Measurements from ENCODE around the gene AMOTL1. TPM values are rescaled to one million over a fixed set of nuclear protein-coding genes. Genes with fewer than 3 reads are reported as not detected.
A peak's percentile ranks its signal among the peaks of the same experiment; 100 is the strongest.

The AMOTL1 gene
- total RNA-seq, 2 donors from 2014 or later, result 3.3 to 14.2 TPM

DNA sequence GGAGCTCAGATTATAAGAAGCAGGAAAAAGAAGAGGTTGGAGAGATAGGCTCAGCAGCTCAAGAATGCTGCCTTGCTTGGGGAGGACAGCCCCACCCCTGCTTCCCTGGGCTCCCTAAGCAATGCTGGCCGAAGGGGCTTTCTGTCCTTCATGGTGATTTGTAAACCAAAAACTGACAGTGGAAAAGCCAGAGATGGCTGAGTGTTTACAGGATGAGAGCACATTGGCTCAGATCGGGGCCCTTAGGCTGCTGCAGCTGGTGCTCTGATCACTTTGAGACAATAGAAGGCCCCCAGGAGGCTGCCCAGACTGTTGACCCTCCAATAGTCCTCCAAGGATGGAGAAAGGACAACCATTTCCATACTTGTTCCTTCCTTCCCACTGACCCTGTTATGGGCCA, 28.8 kb upstream of the AMOTL1 start:
- ATAC-seq (no peak), DNase-seq (no peak)
- intact Hi-C loops (cut with DNase I, micrococcal nuclease), result no loop called here

DNA sequence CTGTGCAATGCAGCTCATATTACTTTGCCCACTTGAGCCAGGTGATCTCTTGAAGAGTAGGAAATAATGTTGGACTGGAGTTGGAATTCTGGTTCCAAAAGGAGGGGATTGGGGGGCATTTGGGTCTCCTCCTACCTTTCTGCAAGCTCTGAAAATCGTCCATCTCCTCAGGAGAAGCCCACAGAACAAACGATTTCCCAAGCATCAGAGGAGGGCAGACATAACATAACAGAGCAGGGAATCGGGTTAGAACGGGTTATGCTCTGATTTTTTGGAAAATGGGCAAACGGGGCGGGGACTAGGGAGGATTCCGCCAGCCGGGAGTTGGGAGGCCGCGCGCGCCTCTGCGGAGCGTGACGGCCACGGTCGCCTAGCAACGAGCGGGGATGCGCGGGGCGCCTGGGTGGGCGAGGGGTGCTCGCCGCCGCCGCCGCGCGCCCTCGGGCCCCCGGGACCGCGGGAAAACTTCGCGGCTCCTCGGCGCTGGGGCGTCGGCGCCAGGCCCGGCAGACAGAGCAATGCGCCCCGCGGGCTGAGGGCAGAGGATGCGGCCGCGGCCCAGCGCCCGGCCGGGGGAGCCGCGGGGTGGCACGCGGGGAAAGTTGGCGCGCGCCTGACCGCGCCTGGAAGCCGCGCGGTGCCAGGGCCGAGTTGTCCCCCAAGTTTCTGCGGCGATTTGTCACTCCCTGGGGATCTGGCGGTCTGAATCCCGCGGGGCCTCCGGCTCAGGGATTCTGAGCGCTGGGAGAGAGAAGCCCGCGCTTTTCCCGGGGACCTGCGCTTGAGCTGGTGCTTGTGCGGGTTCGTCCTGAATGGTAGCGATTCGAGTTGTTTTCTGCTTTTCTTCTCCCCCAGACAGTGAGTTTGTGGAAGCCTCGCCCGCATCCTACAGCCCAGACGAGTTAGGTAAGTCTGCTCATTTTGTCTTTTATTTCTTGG, 27.8 kb upstream of the AMOTL1 start:
- intact Hi-C loops (cut with DNase I, micrococcal nuclease), result no loop called here
- ATAC-seq (no peak), DNase-seq (peak; percentile 36 to 45)

DNA sequence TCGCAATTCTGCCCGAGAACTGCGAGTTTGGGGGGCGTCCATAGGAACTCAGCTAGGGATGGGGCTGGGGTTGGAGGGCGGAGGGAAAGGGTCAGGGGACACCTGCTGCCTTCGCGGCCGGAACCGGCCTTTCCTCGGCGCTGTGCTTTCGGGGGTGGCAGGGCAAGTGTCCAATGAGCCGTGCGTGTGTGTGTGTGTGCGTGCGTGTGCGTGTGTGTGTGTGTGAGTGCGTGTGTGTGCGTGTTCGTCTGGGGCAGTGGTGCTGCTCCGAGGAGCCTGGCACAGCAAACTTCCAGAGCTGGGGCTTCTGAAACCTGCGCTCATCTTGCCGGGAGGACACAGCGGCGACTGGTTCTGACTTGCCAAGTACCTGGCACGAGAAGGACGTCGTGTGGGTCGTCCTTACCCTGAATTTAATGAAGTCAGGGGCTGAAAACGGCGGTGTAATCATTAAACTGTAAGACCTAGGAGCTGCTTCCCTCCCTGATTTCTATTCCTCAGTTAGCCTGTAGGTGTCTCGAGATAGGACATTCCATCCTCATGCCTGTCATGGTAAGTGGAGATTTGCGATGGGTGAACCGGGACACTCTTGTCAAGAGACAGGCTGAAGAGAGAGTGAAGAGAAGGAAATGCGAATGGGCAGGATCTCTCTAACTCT, 27.0 kb upstream of the AMOTL1 start:
- intact Hi-C loops (cut with DNase I, micrococcal nuclease), result no loop called here
- ATAC-seq (peak; percentile 60), DNase-seq (peak in 1 of 2 donors; percentile 20)

DNA sequence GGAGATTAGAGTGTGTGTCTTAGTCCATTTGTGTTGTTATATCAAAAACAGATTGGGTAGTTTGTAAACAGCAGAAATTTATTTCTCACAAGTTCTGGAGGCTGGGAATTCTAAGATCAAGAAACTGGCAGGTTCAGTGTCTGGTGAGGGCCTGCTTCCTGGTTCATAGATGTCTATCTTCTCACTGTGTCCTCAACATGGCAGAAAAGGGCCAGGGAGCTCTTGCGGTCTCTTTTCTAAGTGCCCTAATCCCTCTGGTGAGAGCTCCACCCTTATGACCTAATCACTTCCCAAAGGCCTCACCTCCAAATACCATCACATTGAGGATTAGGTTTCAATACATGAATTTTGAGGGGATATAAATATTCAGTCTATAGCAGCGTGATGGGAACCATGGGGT, 25.5 kb upstream of the AMOTL1 start:
- DNase-seq (no peak), ATAC-seq (no peak)
- intact Hi-C loops (cut with DNase I, micrococcal nuclease), result no loop called here

DNA sequence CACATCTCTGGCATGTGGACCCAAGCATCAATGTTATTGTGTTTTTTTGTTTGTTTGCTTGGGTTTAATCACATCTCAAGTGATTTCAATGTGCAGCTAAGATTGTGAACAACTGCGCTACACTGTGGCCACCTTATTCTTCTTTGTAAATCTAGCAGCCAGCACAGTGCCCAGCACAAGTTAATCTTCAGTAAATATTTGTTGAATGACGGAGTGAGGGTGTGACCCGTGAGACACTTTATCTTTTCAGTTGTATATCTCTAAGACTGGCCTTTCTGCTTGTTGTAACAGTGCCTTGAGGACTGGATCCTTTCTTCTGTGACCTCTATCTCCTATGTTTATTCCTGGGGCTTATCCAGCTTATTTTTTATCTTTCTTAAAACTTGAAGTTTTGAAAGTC, 21.4 kb upstream of the AMOTL1 start:
- intact Hi-C loops (cut with DNase I, micrococcal nuclease), result no loop called here
- DNase-seq (no peak), ATAC-seq (peak; percentile 93)

DNA sequence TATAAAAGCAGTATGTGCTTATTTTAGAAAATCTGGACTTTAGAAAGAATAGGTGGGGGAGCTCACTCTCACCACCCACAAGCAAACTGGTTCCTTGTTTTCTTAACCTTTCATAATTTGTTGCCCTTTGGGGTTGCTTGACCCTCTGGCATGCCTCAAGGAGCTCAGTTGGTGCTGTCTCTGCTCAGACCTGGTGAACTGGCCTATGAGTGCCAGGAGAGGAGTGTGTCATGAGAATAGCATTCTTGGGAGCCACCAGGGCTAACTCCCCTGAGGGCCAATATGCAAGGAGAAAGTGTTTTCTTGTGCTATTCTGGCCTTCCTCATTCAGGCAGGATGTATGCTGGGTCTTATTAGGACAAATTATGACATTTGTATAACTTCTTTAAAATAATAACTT, 21.0 kb upstream of the AMOTL1 start:
- DNase-seq (no peak), ATAC-seq (no peak)
- intact Hi-C loops (cut with DNase I, micrococcal nuclease), result no loop called here

DNA sequence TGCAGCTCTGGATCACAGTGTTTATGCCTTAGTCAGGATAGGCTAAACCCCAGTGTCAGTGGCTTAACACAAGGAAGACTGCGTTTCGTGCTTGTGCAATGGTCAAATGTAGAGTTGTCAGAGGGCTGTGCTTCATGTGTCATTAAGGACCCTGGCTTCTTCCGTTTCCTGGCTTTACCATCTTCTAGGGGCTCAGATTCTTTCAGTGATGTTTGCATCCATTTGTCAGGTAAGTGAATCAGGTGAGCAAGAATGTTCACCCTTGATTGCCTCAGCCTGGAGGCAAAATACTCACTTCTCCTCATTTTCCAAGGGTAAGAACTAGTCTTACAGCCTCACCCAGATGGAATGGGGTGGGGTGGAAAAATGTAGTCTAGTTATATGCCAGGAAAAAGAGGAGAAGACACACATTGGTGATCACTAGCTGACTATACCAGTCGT, 20.5 kb upstream of the AMOTL1 start:
- DNase-seq (no peak), ATAC-seq (no peak)
- intact Hi-C loops (cut with DNase I, micrococcal nuclease), result no loop called here

DNA sequence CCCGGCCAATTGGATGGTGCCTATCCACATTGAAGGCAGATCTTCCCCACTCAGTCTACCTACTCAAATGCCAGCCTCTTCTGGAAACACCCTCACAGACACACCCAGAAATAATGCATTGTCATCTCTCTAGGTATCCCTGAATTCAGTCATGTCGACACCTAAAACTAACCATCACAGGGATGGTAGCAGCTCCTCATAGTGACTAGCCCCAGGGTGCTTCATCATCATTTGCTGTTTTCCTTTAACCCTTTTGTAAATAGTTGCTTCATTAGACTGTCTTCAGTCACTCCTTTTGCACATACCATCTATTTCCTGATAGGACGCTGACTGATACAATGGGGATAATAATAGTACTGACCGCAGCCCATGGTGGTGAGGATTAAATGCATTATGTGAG, 18.8 kb upstream of the AMOTL1 start:
- DNase-seq (no peak), ATAC-seq (no peak)
- intact Hi-C loops (cut with DNase I, micrococcal nuclease), result no loop called here

DNA sequence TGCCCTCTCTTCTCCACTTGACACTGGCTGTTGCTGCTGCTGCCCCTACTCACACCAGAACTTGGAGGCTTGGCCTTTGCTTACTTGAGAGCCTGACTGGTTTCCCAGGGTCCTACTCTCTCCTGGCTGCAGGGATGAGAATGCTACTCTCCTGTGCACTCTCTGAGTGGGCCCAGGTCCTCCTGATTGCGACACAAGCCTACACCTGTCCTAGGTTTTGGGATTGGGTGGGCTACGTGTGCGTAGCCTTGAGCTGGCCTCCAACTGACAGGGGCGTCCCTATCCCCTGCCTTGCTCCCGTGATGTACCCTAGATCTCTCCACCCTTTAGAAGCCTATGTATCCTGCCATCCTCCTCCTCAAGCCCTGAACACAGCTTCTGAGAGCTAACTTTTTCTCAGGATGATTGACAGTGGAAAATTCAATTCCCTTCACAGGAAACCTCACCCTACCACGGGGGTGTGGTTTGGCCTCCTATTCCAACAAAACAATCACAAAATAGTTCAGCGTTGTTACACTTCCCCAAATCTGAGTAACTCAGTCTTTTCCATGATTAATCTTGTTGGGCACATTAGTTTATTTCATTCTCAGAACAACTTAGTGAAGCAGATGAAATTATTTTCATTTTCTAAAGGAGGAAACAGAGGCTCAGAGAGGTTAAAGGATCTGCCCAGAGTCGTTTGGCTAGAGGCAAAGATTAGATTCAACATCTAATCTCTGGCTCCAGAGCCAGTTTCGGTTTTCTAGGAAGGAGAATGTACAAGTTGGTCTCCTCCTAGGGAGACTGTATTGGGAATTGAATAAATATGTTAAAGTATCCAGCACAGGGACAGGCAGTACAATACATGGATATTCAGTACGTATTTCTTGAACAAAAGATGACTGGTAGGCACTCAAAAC, 17.6 kb upstream of the AMOTL1 start:
- DNase-seq, result no peak
- no peak for ATAC-seq
- intact Hi-C loops (cut with DNase I, micrococcal nuclease), result no loop called here

DNA sequence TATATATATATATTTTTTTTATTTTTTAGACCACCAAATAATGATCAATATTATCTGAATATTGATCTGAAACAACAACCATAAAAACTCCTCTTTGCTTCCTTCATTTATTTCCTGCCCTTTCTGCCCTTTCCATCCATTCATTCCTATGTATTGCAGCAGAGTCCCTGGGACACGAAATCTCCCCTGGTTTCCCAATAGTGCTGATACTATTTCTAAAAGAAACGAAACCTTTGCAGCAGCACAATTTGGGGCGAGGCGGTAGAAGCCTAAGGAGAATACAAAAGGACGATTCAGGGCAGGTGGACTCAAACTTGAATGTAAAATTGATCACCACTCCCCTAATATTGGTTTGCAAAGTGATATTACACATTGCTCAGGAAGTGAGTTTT, 16.9 kb upstream of the AMOTL1 start:
- ATAC-seq (no peak), DNase-seq (no peak)
- intact Hi-C loops (cut with DNase I, micrococcal nuclease), result no loop called here

DNA sequence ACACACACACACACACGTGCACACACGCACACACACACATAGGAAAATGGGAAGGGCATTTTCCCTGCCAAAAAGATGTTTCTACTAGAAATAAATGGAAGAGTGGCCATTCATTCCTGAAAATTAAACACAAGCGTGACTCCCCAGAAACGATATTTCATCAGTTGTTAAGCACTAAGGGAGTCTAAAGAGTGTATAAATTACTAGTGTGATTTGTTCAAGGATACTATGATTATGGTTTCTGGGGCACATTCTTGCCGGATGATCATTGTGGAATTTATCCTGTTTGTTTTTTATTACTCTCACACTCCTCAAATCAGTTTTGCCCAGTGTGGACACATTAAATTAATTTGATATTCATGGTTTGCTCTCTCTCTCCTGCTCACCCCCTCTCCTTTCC, 16.4 kb upstream of the AMOTL1 start:
- intact Hi-C loops (cut with DNase I, micrococcal nuclease), result no loop called here
- DNase-seq, result no peak
- ATAC-seq, result no peak

DNA sequence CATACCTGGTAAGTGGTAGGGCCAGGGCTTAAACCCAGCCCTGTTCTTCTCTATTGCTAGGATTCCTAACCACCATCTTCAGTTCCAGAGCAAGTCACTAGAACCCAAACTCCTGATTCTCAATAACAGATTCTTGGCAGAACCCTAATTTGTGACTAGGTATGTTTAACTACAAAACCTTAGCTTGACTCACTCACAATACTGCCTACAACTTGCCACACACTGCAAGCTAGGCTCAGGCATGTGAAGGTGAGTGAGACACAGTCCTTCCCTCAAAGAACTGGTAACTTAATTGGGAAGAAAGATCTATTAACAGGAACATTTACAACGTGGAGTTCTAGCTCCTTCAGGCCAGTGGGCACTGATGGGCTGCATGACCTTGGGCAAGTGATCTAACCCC, 14.5 kb upstream of the AMOTL1 start:
- intact Hi-C loops (cut with DNase I, micrococcal nuclease), result no loop called here
- DNase-seq (no peak), ATAC-seq (no peak)

DNA sequence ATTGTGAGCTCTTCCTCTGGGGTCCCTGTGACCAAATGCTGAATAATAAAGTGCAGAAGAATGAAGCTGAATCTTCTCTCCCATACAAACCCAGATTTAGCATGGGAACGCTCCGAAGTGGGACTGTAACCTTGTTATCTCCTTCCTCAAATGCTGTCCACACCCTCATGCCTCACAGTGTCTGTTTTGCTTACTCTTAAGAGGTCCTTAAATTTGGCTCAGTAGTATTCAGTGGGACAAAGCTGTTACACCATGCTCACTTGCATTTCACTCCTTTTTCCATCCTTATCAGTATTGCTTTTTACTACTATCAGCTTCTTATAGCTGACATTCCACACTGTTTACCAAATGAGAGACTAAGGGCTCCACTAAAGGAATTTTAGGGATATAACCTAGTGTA, 13.8 kb upstream of the AMOTL1 start:
- ATAC-seq, result no peak
- intact Hi-C loops (cut with DNase I, micrococcal nuclease), result no loop called here
- no peak for DNase-seq

DNA sequence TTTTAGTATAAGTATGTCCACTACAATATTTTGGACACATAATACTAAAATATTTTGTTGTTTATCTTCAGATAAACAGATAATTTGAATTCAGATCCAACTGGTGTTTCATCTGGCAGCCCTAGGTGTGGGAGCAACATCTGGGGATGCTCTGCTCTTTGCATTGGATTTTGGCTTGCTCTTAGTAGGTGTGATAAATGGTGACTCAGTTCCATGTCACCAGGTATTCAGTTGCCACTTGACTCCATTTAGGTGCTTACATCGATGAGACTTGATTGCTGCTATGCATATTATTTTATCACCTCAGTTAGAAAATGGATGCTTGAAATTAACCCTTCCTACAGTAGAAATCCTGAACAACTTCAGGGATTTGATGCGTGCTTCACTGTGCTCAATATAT, 13.3 kb upstream of the AMOTL1 start:
- no peak for DNase-seq
- no peak for ATAC-seq
- intact Hi-C loops (cut with DNase I, micrococcal nuclease), result no loop called here

DNA sequence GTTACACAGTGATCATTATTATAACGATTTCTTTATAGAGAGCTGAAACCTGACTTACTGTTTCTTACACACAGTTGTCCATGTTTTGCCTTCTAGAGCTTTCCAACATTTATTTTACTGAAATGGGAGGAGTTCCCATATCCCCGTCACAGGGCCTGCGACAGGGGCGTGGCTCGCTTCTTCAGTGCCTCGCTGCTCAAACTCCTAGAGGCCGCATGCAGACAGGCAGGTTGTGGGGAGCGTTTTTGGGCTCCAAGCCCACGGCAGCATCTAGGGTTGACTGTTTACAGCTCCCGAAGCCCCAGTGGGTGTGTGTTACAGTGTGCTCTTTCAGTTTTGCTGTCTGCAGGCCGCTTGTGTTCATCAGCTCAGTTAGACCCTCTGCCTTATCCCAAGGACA, 12.7 kb upstream of the AMOTL1 start:
- no peak for DNase-seq
- no peak for ATAC-seq
- intact Hi-C loops (cut with DNase I, micrococcal nuclease), result no loop called here

DNA sequence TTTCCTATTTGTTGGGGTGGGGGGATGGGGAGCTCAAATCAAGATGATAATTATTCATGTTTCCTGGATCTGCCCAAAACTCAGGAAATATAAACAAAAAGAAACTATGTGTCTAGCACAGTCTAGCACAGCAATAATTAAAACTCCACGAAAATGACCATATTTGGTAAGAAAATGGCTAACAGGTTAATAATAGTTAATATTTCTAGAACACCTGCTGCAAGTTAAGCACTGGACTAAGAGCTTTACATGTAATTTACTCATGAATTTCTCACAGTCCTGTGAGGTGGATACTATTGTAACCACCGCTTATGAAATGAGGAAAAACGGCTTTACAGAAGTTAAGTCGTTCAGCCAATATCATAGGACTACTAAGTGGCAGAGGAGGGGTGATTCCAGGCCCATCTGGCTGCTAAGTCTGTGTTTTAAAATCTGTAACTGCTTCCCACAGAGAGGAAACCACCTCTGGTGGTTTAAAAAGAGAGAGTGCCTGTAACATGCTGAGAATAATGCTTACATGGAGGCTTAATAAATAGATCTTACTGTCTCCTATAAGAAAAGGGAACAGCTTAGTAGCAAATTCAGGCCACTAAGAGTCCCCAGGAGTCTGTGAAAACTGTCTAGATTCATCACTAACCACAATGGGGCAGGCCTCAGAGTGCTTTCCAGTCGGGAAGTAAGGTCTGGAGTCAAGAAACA, 11.0 kb upstream of the AMOTL1 start:
- DNase-seq, result no peak
- intact Hi-C loops (cut with DNase I, micrococcal nuclease), result no loop called here
- no peak for ATAC-seq

DNA sequence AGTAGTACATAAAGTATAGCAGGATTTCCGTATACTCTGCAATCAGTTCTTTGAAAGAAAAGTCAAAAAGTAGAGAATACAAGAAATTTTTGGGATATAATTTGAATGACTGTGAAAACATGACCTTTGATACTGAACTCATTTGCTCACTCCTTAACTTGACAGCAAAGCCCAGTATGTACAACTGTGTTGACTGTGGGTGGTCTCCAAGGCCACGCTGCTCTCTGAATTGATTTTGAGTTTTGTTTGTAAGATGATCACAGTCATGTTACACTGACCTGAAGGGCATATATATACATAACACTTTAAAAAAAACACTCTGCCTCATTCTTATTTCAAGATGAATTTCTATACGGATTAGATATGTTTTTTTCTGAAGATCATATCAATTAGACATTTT, 9.5 kb upstream of the AMOTL1 start:
- ATAC-seq (no peak), DNase-seq (no peak)
- intact Hi-C loops (cut with DNase I, micrococcal nuclease), result no loop called here

DNA sequence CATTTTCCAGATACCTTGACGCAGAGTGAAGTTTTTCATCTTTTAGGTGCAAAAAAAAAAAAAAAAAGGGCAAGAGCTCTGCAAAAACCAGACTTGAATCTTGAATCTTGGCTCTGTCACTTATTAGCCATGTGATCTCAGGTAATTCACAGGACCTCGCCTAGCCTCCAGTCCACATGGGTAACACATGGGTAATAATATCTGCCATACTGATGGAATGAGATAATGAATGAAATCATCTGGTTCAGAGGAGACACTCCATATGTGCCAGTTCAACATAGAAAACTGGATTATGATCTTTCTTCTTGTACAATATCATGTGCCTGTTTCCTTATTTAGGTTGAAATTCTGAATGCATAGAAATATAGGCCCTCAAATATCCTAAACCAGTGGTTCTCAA, 8.6 kb upstream of the AMOTL1 start:
- ATAC-seq, result no peak
- intact Hi-C loops (cut with DNase I, micrococcal nuclease), result no loop called here
- no peak for DNase-seq

DNA sequence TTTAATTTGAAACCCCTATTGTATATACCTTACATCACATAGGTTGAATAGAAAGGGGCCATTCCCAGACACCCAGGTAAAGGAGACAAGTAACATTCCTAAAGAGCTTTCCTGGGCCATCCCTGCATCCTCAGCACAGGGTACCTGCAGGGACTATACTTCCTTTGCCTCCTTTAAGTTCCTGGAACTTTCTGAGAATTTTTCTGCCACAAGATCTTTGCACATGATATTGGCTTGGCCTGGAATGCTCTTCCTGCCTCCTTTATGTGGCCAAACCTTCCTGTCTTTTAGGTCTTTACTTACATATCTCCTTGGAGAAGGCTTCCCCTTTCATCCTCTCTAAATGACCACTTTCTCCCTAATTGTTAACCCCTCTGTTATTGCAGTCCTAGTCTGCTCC, 7.9 kb upstream of the AMOTL1 start:
- DNase-seq (no peak), ATAC-seq (no peak)
- intact Hi-C loops (cut with DNase I, micrococcal nuclease), result no loop called here

All from left colon (tissue), 2 donors.